H9 (cell line): ENCODE data around the gene FHIT. TPM values are rescaled to one million over a fixed set of nuclear protein-coding genes. Genes with fewer than 3 reads are reported as not detected.

ENCODE experiments used
- DNase-seq: peaks from one replicate; pipeline ENCODE4 v3.0.0-alpha.2; 2017
- H2AFZ ChIP-seq: one replicate; pipeline ENCODE4 v1.6.1; 2013; ENCODE audit warnings: mild to moderate bottlenecking, low read length, control low read depth, moderate library complexity
- H2AK5ac ChIP-seq: 2 replicates; pipeline ENCODE4 v1.6.1; 2013; ENCODE audit warnings: low read length, control low read depth, mixed read lengths; ENCODE audit not compliant: insufficient read length
- H2BK120ac ChIP-seq: one replicate; pipeline ENCODE4 v1.6.1; 2013; ENCODE audit warnings: low read depth, mild to moderate bottlenecking, low read length, control low read depth, inconsistent platforms; ENCODE audit not compliant: poor library complexity, severe bottlenecking
- H2BK12ac ChIP-seq: 2 replicates; pipeline ENCODE4 v1.6.1; 2013; ENCODE audit warnings: low read length, control low read depth, mixed read lengths, low read depth; ENCODE audit not compliant: insufficient read length
- H2BK15ac ChIP-seq: 2 replicates; pipeline ENCODE4 v1.6.1; 2013; ENCODE audit warnings: low read depth, low read length, control low read depth
- H2BK20ac ChIP-seq: one replicate; pipeline ENCODE4 v1.6.1; 2013; ENCODE audit warnings: low read depth, mild to moderate bottlenecking, low read length, control low read depth, inconsistent platforms; ENCODE audit not compliant: poor library complexity, severe bottlenecking
- H2BK5ac ChIP-seq: 2 replicates; pipeline ENCODE4 v1.6.1; 2013; ENCODE audit warnings: low read length, control low read depth, mixed read lengths; ENCODE audit not compliant: insufficient read length
- H3K14ac ChIP-seq: 2 replicates; pipeline ENCODE4 v1.6.1; 2013; ENCODE audit warnings: low read length, control low read depth; ENCODE audit not compliant: insufficient read depth
- H3K18ac ChIP-seq: 2 replicates; pipeline ENCODE4 v1.6.1; 2013; ENCODE audit warnings: low read depth, mild to moderate bottlenecking, mixed read lengths, low read length, control low read depth; ENCODE audit not compliant: insufficient read length
- H3K23ac ChIP-seq: 2 replicates; pipeline ENCODE4 v1.6.1; 2013; ENCODE audit warnings: low read length, control low read depth, mixed read lengths, low read depth; ENCODE audit not compliant: insufficient read length
- H3K23me2 ChIP-seq: 2 replicates; pipeline ENCODE4 v1.6.1; 2013; ENCODE audit warnings: low read depth, mild to moderate bottlenecking, mixed read lengths, low read length, control low read depth; ENCODE audit not compliant: insufficient read length, poor library complexity, severe bottlenecking
- H3K27ac ChIP-seq: 2 replicates; pipeline ENCODE4 v1.5.1; 2013; ENCODE audit warnings: low read length, control low read depth, mixed read lengths, low read depth; ENCODE audit not compliant: insufficient read length
- H3K27me3 ChIP-seq: 2 replicates; pipeline ENCODE4 v1.6.1; 2013; ENCODE audit warnings: low read length, control low read depth, inconsistent platforms; ENCODE audit not compliant: insufficient read depth
- H3K4ac ChIP-seq: 2 replicates; pipeline ENCODE4 v1.6.1; 2013; ENCODE audit warnings: low read depth, mild to moderate bottlenecking, control low read depth, inconsistent platforms, low read length, moderate library complexity
- H3K4me1 ChIP-seq: 2 replicates; pipeline ENCODE4 v1.6.1; 2013; ENCODE audit warnings: low read length, control low read depth, inconsistent platforms; ENCODE audit not compliant: insufficient read depth
- H3K4me2 ChIP-seq: 2 replicates; pipeline ENCODE4 v1.6.1; 2013; ENCODE audit warnings: low read length, control low read depth, mixed read lengths; ENCODE audit not compliant: insufficient read length, insufficient read depth
- H3K56ac ChIP-seq: 2 replicates; pipeline ENCODE4 v1.6.1; 2013; ENCODE audit warnings: low read depth, mild to moderate bottlenecking, mixed read lengths, low read length, control low read depth; ENCODE audit not compliant: insufficient read length
- H3K79me1 ChIP-seq: 2 replicates; pipeline ENCODE4 v1.6.1; 2013; ENCODE audit warnings: low read depth, mild to moderate bottlenecking, moderate library complexity, low read length, control low read depth, inconsistent platforms; ENCODE audit not compliant: insufficient read depth, poor library complexity, severe bottlenecking
- H3K79me2 ChIP-seq: 2 replicates; pipeline ENCODE4 v1.6.1; 2013; ENCODE audit warnings: low read length, control low read depth, inconsistent platforms; ENCODE audit not compliant: insufficient read depth
- H3K9ac ChIP-seq: 2 replicates; pipeline ENCODE4 v1.6.1; 2013; ENCODE audit warnings: low read length, control low read depth, mixed read lengths; ENCODE audit not compliant: insufficient read length; ENCODE audit errors: extremely low read depth
- H3K9me3 ChIP-seq: one replicate; pipeline ENCODE4 v1.6.1; 2013; ENCODE audit warnings: low read depth, low read length, inconsistent platforms; ENCODE audit not compliant: control insufficient read depth
- H3T11ph ChIP-seq: one replicate; pipeline ENCODE4 v1.6.1; 2013; ENCODE audit warnings: mild to moderate bottlenecking, low read length, control low read depth, inconsistent platforms
- H4K20me1 ChIP-seq: one replicate; pipeline ENCODE4 v1.6.1; 2013; ENCODE audit not compliant: control insufficient read depth, insufficient read length, insufficient read depth
- H4K5ac ChIP-seq: 2 replicates; pipeline ENCODE4 v1.6.1; 2013; ENCODE audit warnings: low read depth, mild to moderate bottlenecking, mixed read lengths, low read length, control low read depth; ENCODE audit not compliant: insufficient read length
- H4K8ac ChIP-seq: replicated peaks from 2 replicates; pipeline ENCODE4 v1.6.1; 2013; ENCODE audit warnings: low read length, control low read depth, mixed read lengths, low read depth; ENCODE audit not compliant: insufficient read length
- H4K91ac ChIP-seq: 2 replicates; pipeline ENCODE4 v1.6.1; 2013; ENCODE audit warnings: low read depth, mild to moderate bottlenecking, moderate library complexity, mixed read lengths, low read length, control low read depth; ENCODE audit not compliant: insufficient read length
- H3K27ac Mint-ChIP-seq, 3 experiments: 2 replicates in 2 of 3; 3 replicates in 1 of 3; pipeline ENCODE4 v1.8.0; 2020 to 2021; ENCODE audit warnings: mixed read lengths in 3 of 3, mild to moderate bottlenecking in 1 of 3, moderate library complexity in 1 of 3
- H3K27me3 Mint-ChIP-seq: 2 replicates; pipeline ENCODE4 v1.8.0; 2021; ENCODE audit warnings: low read depth, mild to moderate bottlenecking, moderate library complexity, mixed read lengths
- H3K36me3 Mint-ChIP-seq, 3 experiments: 2 replicates in 2 of 3; 3 replicates in 1 of 3; pipeline ENCODE4 v1.8.0; 2020 to 2021; ENCODE audit warnings: low read depth in 3 of 3, mixed read lengths in 3 of 3; ENCODE audit not compliant: insufficient read depth in 1 of 3
- H3K4me1 Mint-ChIP-seq, 2 experiments: 2 replicates each; pipeline ENCODE4 v1.8.0; 2020; ENCODE audit warnings: mixed read lengths in 2 of 2
- H3K4me3 Mint-ChIP-seq, 2 experiments: 2 replicates in 1 of 2; 3 replicates in 1 of 2; pipeline ENCODE4 v1.8.0; 2020 to 2021; ENCODE audit warnings: mild to moderate bottlenecking in 2 of 2, mixed read lengths in 2 of 2, moderate library complexity in 1 of 2
- H3K9me3 Mint-ChIP-seq, 2 experiments: 2 replicates in 1 of 2; 3 replicates in 1 of 2; pipeline ENCODE4 v1.8.0; 2020; ENCODE audit warnings: mild to moderate bottlenecking in 2 of 2, mixed read lengths in 2 of 2, moderate library complexity in 1 of 2
- CTCF ChIP-seq: fragments of 200-600 bp; sonication (generic); conservative IDR thresholded peaks from 3 replicates; pipeline ENCODE4 v1.8.0; 2021; ENCODE audit warnings: antibody characterized with exemption, mild to moderate bottlenecking
- WGBS: extraction: QIAGEN DNeasy Blood & Tissue Kit; methylation state at CpG from one replicate; pipeline ENCODE4 v1.1.7; 2013; ENCODE audit warnings: missing lambda C conversion rate, low lambda C conversion rate, mixed read lengths; ENCODE audit not compliant: insufficient read length; ENCODE audit errors: extremely low coverage; 5-methylcytosine and 5-hydroxymethylcytosine counted together
- total RNA-seq: library from RNA; stranded (reverse); gene quantifications from 2 replicates; pipeline ENCODE4 v1.2.1, GENCODE V29; 2021

The FHIT gene
- total RNA-seq, 1 experiment from 2014 or later, result 3.0 TPM

GRCh38 chr3:60630953-60631352 lies 620.3 kb downstream of the FHIT start:
- Histone ChIP-seq H3K79me2 (no peaks in the 10 kb centered on the region), H2BK5ac (no peak overlapping the region), H2BK120ac (no peak overlapping the region), H3K4me1 (peaks cover 10% of the 10 kb centered on the region; the same call in 1 of the 2 replicates), H3K9ac (no peak overlapping the region), H3K27ac (no peak overlapping the region), H3K18ac (no peak overlapping the region), H2AK5ac (no peak overlapping the region), H3K27me3 (no peaks in the 10 kb centered on the region), H3K4ac (no peak overlapping the region), H3K79me1 (no peaks in the 10 kb centered on the region), H2BK20ac (no peak overlapping the region), H3K23ac (no peak overlapping the region), H3K9me3 (no peaks in the 10 kb centered on the region), H3K56ac (no peak overlapping the region), H3T11ph (no peak overlapping the region), H2AFZ (no peak overlapping the region), H2BK12ac (no peak overlapping the region), H2BK15ac (no peak overlapping the region), H4K8ac (no peak overlapping the region), H4K5ac (no peak overlapping the region), H3K4me2 (no peak overlapping the region), H3K14ac (no peak overlapping the region), H3K23me2 (no peaks in the 10 kb centered on the region), H4K91ac (no peak overlapping the region), H4K20me1 (no peaks in the 10 kb centered on the region)
- Mint-ChIP-seq H3K4me1 (peaks cover 30 to 45% of the 10 kb centered on the region in 2 experiments), H3K4me3 (no peak overlapping the region), H3K9me3 (no peaks in the 10 kb centered on the region), H3K27me3 (no peaks in the 10 kb centered on the region; the same call in 1 of the 2 replicates), H3K36me3 (no peaks in the 10 kb centered on the region), H3K27ac (no peak overlapping the region)
- no peak for DNase-seq
- no peak for TF ChIP-seq CTCF
- no CpG with 5 or more reads among the region's 1 CpG for WGBS
